GM12872 (cell line): ENCODE results near the gene SHQ1.

Experiments used
- TF ChIP-seq, protein P1 (sequence below): IDR thresholded peaks from 3 replicates; pipeline ENCODE4 v1.5.1; 2011; ENCODE audit warnings: low read depth, mild to moderate bottlenecking, low read length, moderate library complexity; ENCODE audit not compliant: insufficient read depth

Gene SHQ1

DNA sequence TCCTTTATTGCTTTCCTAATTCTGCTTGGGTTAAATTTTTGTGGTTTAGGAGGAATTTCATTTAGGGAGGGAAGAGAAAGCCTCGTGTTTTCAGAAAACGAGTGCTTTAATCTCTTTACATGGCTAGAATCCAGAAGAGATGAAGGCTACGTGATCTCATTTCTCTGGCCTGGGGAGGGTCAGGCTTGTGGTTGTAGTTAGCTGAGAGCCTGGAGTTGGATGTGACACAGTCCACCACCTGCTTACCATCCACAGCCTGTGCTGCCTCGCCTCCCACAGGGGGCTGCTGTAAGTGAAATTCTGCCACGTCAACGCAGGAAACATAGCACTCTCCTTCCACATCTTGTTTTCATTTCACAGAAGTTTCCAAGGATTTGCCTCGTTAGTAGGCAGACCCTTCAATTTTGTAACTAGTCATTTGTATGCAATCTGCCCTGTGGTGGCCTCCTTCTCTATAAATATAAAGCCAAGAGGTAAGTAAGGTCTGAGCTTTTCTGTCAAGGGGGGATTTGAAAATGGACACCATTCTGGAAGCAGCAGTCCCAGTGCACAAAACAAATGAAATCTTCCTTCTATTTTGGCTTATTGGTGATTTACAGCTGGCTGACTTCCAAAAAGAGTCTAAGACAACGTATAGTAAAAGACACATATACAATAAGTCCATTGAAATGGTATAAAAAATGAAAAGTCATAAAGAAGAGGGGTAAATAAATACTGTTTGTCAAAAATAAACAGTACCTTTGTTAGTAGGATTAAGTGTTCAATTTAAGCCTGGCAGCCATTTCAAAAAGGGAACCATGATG, 43.0 kb upstream of the SHQ1 start:
- TF ChIP-seq, protein P1, sequence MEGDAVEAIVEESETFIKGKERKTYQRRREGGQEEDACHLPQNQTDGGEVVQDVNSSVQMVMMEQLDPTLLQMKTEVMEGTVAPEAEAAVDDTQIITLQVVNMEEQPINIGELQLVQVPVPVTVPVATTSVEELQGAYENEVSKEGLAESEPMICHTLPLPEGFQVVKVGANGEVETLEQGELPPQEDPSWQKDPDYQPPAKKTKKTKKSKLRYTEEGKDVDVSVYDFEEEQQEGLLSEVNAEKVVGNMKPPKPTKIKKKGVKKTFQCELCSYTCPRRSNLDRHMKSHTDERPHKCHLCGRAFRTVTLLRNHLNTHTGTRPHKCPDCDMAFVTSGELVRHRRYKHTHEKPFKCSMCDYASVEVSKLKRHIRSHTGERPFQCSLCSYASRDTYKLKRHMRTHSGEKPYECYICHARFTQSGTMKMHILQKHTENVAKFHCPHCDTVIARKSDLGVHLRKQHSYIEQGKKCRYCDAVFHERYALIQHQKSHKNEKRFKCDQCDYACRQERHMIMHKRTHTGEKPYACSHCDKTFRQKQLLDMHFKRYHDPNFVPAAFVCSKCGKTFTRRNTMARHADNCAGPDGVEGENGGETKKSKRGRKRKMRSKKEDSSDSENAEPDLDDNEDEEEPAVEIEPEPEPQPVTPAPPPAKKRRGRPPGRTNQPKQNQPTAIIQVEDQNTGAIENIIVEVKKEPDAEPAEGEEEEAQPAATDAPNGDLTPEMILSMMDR: no peak

DNA sequence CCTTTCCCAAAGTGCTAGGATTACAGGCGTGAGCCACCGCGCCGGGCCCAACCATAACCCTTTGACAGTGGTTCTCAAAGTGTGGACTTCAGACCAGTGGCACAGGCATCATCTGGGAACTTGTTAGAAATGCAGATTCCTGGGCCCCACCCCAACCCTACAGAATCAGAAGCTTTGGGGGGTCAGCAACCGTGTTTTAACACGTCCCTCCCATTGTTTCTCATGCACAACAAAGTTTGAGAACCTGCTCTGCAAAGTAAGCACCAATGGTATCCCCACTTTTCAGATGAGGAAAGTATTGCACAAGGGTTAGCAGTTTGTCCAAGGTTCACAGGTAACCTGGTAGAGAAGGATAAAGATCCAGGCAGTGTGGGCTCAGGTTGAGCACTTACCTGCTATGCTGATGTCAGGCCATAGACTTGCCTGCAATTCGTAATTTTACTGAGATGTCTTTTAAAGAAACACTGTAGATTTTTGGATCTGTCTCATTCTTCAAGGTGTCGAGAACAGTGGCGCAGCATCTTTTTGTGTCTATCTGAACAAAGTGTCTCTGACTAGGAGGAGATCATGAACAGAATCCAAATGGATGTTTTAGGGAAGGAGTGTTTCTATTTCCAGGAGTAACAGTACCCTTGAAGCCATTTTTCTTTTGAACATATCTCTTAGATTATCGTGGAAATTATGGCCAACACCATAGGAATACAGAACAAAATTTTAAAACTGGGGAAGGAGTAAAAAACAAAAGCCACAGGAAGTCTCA, 42.1 kb upstream of the SHQ1 start:
- TF ChIP-seq, protein P1: no peak

DNA sequence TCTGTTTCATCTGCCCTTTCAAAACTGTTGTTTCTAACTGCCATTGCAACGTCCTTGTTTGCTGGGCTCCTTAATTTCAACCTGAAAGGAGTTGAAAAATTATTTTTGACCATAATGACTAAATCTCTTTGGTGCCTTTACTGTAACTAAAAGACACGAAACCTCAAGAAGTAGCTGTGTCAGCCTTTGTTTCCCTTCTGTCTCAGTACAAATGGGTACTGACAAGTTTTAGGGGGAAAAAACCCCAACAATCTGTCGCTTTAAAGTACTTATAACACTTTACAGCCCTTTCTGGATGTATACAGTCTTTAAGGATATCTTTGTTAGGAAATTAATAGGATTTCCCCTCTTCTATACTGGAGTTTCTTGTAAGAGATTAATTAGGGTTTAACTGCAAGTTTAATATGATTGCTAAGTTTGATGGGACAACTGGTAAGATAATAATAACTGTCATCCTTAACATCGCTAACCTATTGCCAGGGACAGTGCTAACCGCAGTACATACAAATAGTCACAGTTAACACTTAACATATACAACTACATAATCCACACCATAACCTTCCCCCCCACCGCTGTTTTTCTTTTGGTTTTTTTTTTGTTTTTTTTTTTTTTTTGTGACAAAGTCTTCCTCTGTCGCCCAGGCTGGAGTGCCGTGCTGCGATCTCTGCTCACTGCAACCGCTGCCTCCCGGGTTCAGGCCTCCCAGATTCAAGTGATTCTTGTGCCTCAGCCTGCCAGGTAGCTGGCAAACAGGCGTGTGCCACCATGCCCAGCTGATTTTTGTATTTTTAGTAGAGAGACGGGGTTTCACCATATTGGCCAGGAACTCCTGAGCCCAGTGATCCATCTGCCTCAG, 41.3 kb upstream of the SHQ1 start:
- TF ChIP-seq, protein P1: no peak

DNA sequence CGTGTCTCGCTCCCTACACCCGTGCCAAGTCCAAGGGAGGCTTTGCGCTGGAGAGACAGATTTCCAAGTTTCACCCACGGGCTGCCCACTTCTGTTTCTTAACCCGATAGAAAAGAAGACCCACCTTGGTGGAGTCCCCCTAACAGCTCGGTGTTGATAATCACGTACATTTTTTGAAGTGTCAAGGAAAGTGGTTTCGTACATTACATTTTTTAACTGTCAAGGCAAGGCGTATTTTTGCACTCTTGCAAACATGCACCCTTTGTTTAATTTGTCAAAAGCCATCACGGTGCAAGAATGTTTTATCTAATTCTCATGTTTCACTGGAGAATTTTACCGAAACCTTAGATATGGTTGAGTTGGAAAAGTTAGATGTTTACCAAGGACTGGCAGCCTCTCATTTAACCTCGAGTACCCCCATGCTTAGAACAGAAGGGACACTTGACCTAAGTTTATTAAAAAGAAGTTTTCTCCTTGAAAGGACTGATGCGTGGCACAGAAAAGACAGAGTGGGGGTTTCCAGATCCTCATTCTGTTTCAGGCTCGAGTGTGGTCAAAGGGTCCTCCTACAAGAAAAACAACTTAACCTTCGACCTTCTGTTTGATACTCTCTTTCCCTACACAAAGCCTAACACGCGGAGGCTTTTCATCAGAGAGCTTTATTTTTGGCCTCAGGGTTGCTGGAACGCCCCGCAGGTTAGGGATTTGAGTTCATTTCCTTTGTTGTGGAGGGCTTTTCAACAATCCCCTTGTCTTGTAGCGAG, 40.5 kb upstream of the SHQ1 start:
- TF ChIP-seq, protein P1: no peak

DNA sequence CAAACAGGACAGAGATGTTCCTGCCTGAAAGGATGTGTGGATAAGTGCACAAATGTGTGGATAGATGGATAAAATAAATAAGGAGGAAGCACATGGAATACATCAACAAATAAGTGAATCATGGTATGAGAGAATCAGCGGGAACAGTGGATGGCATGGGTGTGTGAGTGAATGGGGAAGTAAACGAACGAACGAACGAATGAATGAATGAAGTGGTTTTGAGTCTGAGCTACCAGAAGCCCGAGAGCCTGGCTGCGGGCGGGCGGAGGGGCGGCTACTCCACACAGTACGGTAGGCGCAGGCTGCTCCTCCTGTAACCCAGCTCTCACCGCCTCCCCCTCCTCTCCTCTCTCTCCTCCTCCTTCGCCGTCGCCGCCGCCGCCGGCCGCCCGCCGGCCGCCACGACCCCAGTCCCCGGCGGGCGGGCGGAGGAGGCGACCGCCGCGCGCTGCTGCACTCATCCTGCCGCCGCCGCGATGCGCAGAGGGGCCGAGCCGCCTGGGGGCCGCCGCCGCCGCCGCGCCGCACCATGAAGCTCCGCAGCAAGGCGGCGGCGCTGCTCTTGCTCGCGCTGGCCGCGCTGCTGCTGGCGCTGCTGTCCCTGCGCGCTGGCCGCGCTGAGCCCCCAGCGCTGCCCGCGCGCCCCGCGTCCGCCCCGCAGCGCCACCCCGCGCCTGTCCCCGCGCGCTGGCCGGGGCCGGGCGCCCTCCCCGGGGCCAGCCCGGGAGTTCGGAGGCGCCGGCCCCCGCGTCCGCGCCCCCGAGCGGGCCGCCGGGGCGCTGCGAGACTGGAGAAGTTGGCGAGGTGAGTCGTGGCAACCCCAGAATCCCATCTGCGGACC, 39.7 kb upstream of the SHQ1 start, which contains the start of gene GXYLT2:
GXYLT2 (plus strand) TSS at position 342 of the 841 bp plus-strand sequence; CDS start at position 530, 188 bp downstream.
- TF ChIP-seq, protein P1: no peak

DNA sequence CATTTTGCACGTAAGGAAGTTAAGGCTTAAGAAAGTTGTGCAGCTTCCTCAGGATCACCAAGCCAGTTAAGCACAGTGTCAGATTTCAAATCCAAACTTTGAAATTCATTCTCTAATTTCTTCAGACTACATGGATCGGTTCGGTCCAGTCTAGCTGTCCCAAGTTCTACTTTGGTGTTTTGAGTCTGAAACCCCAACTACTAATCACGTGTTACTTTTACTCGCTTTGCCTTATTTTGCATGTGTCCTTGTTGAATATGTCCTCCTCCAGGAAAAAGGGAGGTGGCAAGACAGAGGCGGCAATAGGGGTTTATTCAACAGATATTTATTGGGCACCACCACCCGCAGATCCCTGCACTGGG, 39.1 kb upstream of the SHQ1 start:
- TF ChIP-seq, protein P1: no peak
